A673 (cell line): Measurements from ENCODE around the gene DNAJC3. TPM values are rescaled to one million over a fixed set of nuclear protein-coding genes. Genes with fewer than 3 reads are reported as not detected.
A peak's percentile ranks its signal among the peaks of the same experiment; 100 is the strongest.

Experiments used
- BruUV-seq: library from RNA; stranded (reverse); fragments of 400-500 nt; replicated peaks from 2 replicates; lab custom pipeline; 2021; lab: Mats Ljungman, UMichigan
- CTCF ChIA-PET: fragments of 300-600 bp; sonication (Branson Sonifier 250); formaldehyde crosslinking; loops from one replicate; lab custom pipeline; 2022; ENCODE audit warnings: antibody characterized with exemption; lab: Charles Lee
- POLR2A ChIA-PET: fragments of 300-600 bp; sonication (Branson Sonifier 250); formaldehyde crosslinking; loops from one replicate; lab custom pipeline; 2022; ENCODE audit warnings: antibody characterized with exemption; ENCODE audit not compliant: low non-redundant PET; lab: Charles Lee
- DNase-seq: peaks from one replicate; pipeline ENCODE4 v3.0.0-alpha.2; 2015; ENCODE audit warnings: low spot score
- H3K27ac ChIP-seq: fragments of 200-600 bp; sonication (generic); 2 replicates; pipeline ENCODE4 v1.5.1; 2016; ENCODE audit warnings: mixed run types, low read depth, mild to moderate bottlenecking, mixed read lengths, antibody characterized with exemption, low read length; ENCODE audit not compliant: poor library complexity, severe bottlenecking
- H3K27me3 ChIP-seq: fragments of 200-600 bp; sonication (generic); replicated peaks from 2 replicates; pipeline ENCODE4 v1.6.1; 2017; ENCODE audit warnings: mixed run types, low read depth, mild to moderate bottlenecking, mixed read lengths, antibody characterized with exemption, low read length; ENCODE audit not compliant: insufficient read depth, poor library complexity
- H3K36me3 ChIP-seq: fragments of 200-600 bp; sonication (generic); 2 replicates; pipeline ENCODE4 v1.6.1; 2016; ENCODE audit warnings: mixed run types, mild to moderate bottlenecking, mixed read lengths, antibody characterized with exemption, low read length; ENCODE audit not compliant: insufficient read depth, poor library complexity, severe bottlenecking
- H3K4me1 ChIP-seq: fragments of 200-600 bp; sonication (generic); 2 replicates; pipeline ENCODE4 v1.6.1; 2017; ENCODE audit warnings: mixed run types, mild to moderate bottlenecking, mixed read lengths, antibody characterized with exemption, low read length; ENCODE audit not compliant: insufficient read depth, poor library complexity, severe bottlenecking
- H3K4me3 ChIP-seq: fragments of 200-600 bp; sonication (generic); 2 replicates; pipeline ENCODE4 v1.5.1; 2016; ENCODE audit warnings: low read depth, mixed run types, mild to moderate bottlenecking, mixed read lengths, low read length; ENCODE audit not compliant: poor library complexity, severe bottlenecking
- H3K9me3 ChIP-seq: fragments of 200-600 bp; sonication (generic); 2 replicates; pipeline ENCODE4 v1.6.1; 2016; ENCODE audit warnings: mixed run types, low read depth, mild to moderate bottlenecking, mixed read lengths, antibody characterized with exemption, low read length; ENCODE audit not compliant: poor library complexity, severe bottlenecking
- EZH2 ChIP-seq: fragments of 200-600 bp; sonication (generic); IDR thresholded peaks from 2 replicates; pipeline ENCODE4 v1.6.1; 2017; ENCODE audit warnings: borderline replicate concordance, low read depth, mild to moderate bottlenecking, mixed read lengths, antibody characterized with exemption, low read length; ENCODE audit not compliant: poor library complexity, severe bottlenecking
- intact Hi-C: fragments of 100-400 bp; cut with micrococcal nuclease; formaldehyde crosslinking; loops from one replicate; pipeline ENCODE4 v1.10.0; 2022; ENCODE audit not compliant: unreplicated experiment
- total RNA-seq: library from RNA; stranded (reverse); gene quantifications from 2 replicates; pipeline ENCODE4 v1.2.3, GENCODE V29; 2021
- TF ChIP-seq, protein P1 (sequence below): fragments of 300-800, 200-600 bp; sonication (generic); conservative IDR thresholded peaks from 2 replicates; pipeline ENCODE4 v1.5.1; 2017; ENCODE audit warnings: low read depth, mild to moderate bottlenecking, antibody characterized with exemption, low read length, moderate library complexity, mixed read lengths

Gene DNAJC3
- total RNA-seq, 1 experiment from 2014 or later = 21.5 TPM

DNA sequence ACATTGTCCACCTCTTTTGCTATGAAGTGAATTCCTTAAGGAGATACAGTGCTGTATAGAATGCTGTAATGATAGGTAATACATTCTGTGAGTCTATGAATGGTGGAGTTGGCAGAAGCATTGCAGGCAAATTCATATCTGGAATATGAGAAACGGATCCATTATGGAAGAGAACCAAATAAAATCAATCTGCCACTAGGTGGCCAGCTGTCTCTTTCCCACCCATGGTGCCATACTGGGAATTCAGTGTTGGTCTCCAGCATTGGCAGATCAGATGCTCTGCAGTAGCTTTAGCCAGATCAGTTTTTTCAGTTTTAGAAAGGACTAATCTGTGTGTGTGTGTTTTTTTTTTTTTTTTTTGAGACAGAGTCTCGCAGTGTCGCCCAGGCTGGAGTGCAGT is 27.6 kb downstream of the DNAJC3 start:
- Histone ChIP-seq H3K36me3 (no peaks in the 10 kb centered on the region), H3K27ac (no peak overlapping the region), H3K27me3 (no peaks in the 10 kb centered on the region), H3K9me3 (no peaks in the 10 kb centered on the region), H3K4me3 (no peak overlapping the region), H3K4me1 (no peaks in the 10 kb centered on the region)
- POLR2A ChIA-PET = no interaction called here
- TF ChIP-seq, protein P1, sequence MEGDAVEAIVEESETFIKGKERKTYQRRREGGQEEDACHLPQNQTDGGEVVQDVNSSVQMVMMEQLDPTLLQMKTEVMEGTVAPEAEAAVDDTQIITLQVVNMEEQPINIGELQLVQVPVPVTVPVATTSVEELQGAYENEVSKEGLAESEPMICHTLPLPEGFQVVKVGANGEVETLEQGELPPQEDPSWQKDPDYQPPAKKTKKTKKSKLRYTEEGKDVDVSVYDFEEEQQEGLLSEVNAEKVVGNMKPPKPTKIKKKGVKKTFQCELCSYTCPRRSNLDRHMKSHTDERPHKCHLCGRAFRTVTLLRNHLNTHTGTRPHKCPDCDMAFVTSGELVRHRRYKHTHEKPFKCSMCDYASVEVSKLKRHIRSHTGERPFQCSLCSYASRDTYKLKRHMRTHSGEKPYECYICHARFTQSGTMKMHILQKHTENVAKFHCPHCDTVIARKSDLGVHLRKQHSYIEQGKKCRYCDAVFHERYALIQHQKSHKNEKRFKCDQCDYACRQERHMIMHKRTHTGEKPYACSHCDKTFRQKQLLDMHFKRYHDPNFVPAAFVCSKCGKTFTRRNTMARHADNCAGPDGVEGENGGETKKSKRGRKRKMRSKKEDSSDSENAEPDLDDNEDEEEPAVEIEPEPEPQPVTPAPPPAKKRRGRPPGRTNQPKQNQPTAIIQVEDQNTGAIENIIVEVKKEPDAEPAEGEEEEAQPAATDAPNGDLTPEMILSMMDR = peak; percentile 53; the same call in 1 of the 2 replicates
- TF ChIP-seq EZH2 = no peak
- intact Hi-C loops = no loop called here
- CTCF ChIA-PET = interaction anchor here (0.7 kb wide), 1 partner anchor 11 kb away, joined by 3 read pairs; no protein-coding TSS in a partner anchor
- no TSS peak for BruUV-seq
- peak; percentile 37 for DNase-seq

DNA sequence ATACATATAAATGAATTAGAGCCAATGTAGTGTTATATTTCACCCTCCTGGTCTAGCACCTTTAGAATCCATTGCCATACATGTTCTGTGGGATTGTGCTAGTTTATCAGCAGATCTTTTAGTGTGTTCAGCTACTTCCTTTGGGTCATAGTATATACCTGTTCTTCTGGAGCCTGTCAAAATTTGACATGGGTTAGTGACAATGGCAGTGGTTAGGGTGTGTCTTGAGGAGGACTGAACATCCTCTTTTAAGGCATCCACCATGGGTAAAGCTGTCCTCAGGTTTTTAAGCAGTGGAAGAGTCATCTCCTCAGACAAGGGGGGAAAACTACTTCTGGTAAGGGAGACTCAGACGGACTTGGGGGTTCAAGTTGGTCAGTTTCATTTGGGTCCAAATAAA is 29.4 kb downstream of the DNAJC3 start:
- no TSS peak for BruUV-seq

DNA sequence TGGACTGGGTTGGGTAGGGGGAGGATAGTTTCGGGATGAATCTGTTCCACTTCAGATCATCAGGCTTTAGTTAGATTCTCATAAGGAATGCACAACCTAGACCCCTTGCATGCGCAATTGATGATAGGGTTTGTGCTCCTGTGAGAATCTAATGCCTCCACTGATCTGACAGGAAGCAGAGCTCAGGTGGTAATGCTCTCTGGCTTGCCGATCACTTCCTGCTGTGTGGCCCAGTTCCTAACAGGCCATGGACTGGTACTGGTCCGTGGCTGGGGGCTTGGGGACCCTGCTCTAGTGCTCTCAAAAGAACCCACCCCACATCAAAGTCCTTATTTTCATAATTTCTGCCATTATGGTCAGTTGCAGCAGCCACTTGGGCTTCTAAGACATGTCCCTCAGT is 30.1 kb downstream of the DNAJC3 start:
- CTCF ChIA-PET = no interaction called here
- Histone ChIP-seq H3K4me1 (no peaks in the 10 kb centered on the region), H3K9me3 (peaks cover 1% of the 10 kb centered on the region), H3K27ac (no peak overlapping the region), H3K4me3 (no peak overlapping the region), H3K27me3 (no peaks in the 10 kb centered on the region), H3K36me3 (peaks cover 11% of the 10 kb centered on the region)
- POLR2A ChIA-PET = no interaction called here
- intact Hi-C loops = no loop called here
- TF ChIP-seq, protein P1 = no peak
- no peak for TF ChIP-seq EZH2
- BruUV-seq = no TSS peak
- no peak for DNase-seq

More for the DNA sequence above, 29.4 kb downstream of the DNAJC3 start:
- intact Hi-C loops = no loop called here
- Histone ChIP-seq H3K4me1 (no peaks in the 10 kb centered on the region), H3K9me3 (no peaks in the 10 kb centered on the region), H3K4me3 (no peak overlapping the region), H3K27me3 (no peaks in the 10 kb centered on the region), H3K36me3 (peaks cover 10% of the 10 kb centered on the region), H3K27ac (no peak overlapping the region)
- ChIA-PET CTCF (no interaction called here), POLR2A (no interaction called here)
- TF ChIP-seq, protein P1 = no peak
- no peak for TF ChIP-seq EZH2
- no peak for DNase-seq
